Upper lobe of left lung (tissue), 4 donors: ENCODE data around the gene FOXN4.

Experiments used
- CTCF ChIP-seq, 6 experiments: fragments of 450-650 bp in 4 of 6; fragments of 200-600 bp in 2 of 6; sonication (generic) in 2 of 6; IDR thresholded peaks; one replicate each; pipeline ENCODE4 v1.5.1; 2016 to 2019; ENCODE audit warnings: antibody characterized with exemption in 6 of 6
- POLR2A ChIP-seq, 4 donors: fragments of 450-650 bp; IDR thresholded peaks; one replicate each; pipeline ENCODE4 v1.5.1; 2016 to 2017; ENCODE audit warnings: antibody characterized with exemption in 4 of 4, mild to moderate bottlenecking in 2 of 4
- POLR2AphosphoS5 ChIP-seq, 2 donors: sonication (generic); formaldehyde crosslinking; IDR thresholded peaks; one replicate each; pipeline ENCODE4 v1.5.1; 2017; ENCODE audit warnings: antibody characterized with exemption in 2 of 2

GRCh38 chr12:109291521-109292341 lies 17.4 kb downstream of the FOXN4 start:
- TF ChIP-seq CTCF (IDR thresholded peaks at IDR 0.05) (no peak), POLR2A (IDR thresholded peaks at IDR 0.05) (no peak), POLR2AphosphoS5 (IDR thresholded peaks at IDR 0.05) (no peak)
